ENCODE measurements around the gene TMIGD1. TPM values are rescaled to one million over a fixed set of nuclear protein-coding genes. Genes with fewer than 3 reads are reported as not detected.

The TMIGD1 gene
- total and polyA plus RNA-seq, 2 donors (not counting 1 experiment from before 2014, with no cell fraction given) = not detected

- Histone ChIP-seq H3K4me2 (ENCODE audit: extremely low read depth, insufficient read depth, low read length) (peak within 1 kb of the TSS; percentile 93), H3K27me3 (ENCODE audit: control insufficient read depth, insufficient read depth, low read length) (no peaks in the 10 kb centered on the region), H3K4me1 (ENCODE audit: control insufficient read depth, extremely low read depth, insufficient read depth, low read length) (peaks cover 14% of the 10 kb centered on the region), H3K79me2 (ENCODE audit: control insufficient read depth, insufficient read depth, low read length) (peaks cover 27% of the 10 kb centered on the region), H3K9me3 (ENCODE audit: control insufficient read depth, insufficient read depth, low read depth, low read length) (no peaks in the 10 kb centered on the region), H3K27ac (ENCODE audit: insufficient read depth, low read length) (peak within 1 kb of the TSS; percentile 65), H2AFZ (ENCODE audit: low read length) (peak within 1 kb of the TSS; percentile 76), H4K20me1 (ENCODE audit: control insufficient read depth, extremely low read depth, insufficient read depth, low read length) (no peaks in the 10 kb centered on the region), H3K9ac (ENCODE audit: insufficient read depth, low read length) (peak within 1 kb of the TSS; percentile 79), H3K4me3 (replicated peaks in 1 of 4; ENCODE audit: control extremely low read depth in 1 of 4, insufficient read depth in 1 of 4, low read depth in 3 of 4, low read length in 4 of 4) (peak within 1 kb of the TSS; percentile 65 to 84 (median 76)), H3K36me3 (ENCODE audit: control insufficient read depth, insufficient read depth, low read length) (no peaks in the 10 kb centered on the region)
- no peak for TF ChIP-seq CTCF (conservative IDR thresholded peaks at IDR 0.05 in 1 of 2, IDR thresholded peaks at IDR 0.05 in 1 of 2; ENCODE audit: low read depth in 1 of 2, low read length in 2 of 2)
- TF ChIP-seq EZH2 (IDR thresholded peaks at IDR 0.05; ENCODE audit: low read length, missing control alignments) = no peak
- peak; percentile 89 to 93 for DNase-seq (ENCODE audit: low read depth in 2 of 2)
These were observed 45.0 kb upstream of the TMIGD1 start, which contains the start of gene CPD for GRCh38 chr17:30378825-30379302. TSS of gene CPD (plus strand) at chr17:30378927. CDS start at chr17:30378981, 54 bp downstream.

GRCh38 chr17:30378241-30378824, 44.5 kb upstream of the TMIGD1 start:
- peak overlapping the region; percentile 81 for H3K4me2 ChIP-seq (ENCODE audit: extremely low read depth, insufficient read depth, low read length)
- peaks cover 27% of the 10 kb centered on the region for H3K79me2 ChIP-seq (ENCODE audit: control insufficient read depth, insufficient read depth, low read length)
- H3K27ac ChIP-seq (ENCODE audit: insufficient read depth, low read length) = peak overlapping the region; percentile 65
- TF ChIP-seq EZH2 (IDR thresholded peaks at IDR 0.05; ENCODE audit: low read length, missing control alignments) = no peak
- no peak for TF ChIP-seq CTCF (conservative IDR thresholded peaks at IDR 0.05 in 1 of 2, IDR thresholded peaks at IDR 0.05 in 1 of 2; ENCODE audit: low read depth in 1 of 2, low read length in 2 of 2)
- peak in 1 of 2 donors; percentile 23 for DNase-seq (ENCODE audit: low read depth in 2 of 2)
- H3K4me1 ChIP-seq (ENCODE audit: control insufficient read depth, extremely low read depth, insufficient read depth, low read length) = peaks cover 14% of the 10 kb centered on the region
- H3K27me3 ChIP-seq (ENCODE audit: control insufficient read depth, insufficient read depth, low read length) = no peaks in the 10 kb centered on the region
- H3K4me3 ChIP-seq (replicated peaks in 1 of 4; ENCODE audit: control extremely low read depth in 1 of 4, insufficient read depth in 1 of 4, low read depth in 3 of 4, low read length in 4 of 4) = peak overlapping the region; percentile 18 to 74 (median 51)
- H4K20me1 ChIP-seq (ENCODE audit: control insufficient read depth, extremely low read depth, insufficient read depth, low read length) = no peaks in the 10 kb centered on the region
- no peaks in the 10 kb centered on the region for H3K9me3 ChIP-seq (ENCODE audit: control insufficient read depth, insufficient read depth, low read depth, low read length)
- H2AFZ ChIP-seq (ENCODE audit: low read length) = peak overlapping the region; percentile 76
- peak overlapping the region; percentile 48 for H3K9ac ChIP-seq (ENCODE audit: insufficient read depth, low read length)
- H3K36me3 ChIP-seq (ENCODE audit: control insufficient read depth, insufficient read depth, low read length) = no peaks in the 10 kb centered on the region

- Histone ChIP-seq H3K4me2 (ENCODE audit: extremely low read depth, insufficient read depth, low read length) (peak overlapping the region; percentile 81), H3K4me3 (replicated peaks in 1 of 4; ENCODE audit: control extremely low read depth in 1 of 4, insufficient read depth in 1 of 4, low read depth in 3 of 4, low read length in 4 of 4) (peak overlapping the region in 2 of 4 experiments; percentile 70 to 74), H3K9me3 (ENCODE audit: control insufficient read depth, insufficient read depth, low read depth, low read length) (no peaks in the 10 kb centered on the region), H3K36me3 (ENCODE audit: control insufficient read depth, insufficient read depth, low read length) (no peaks in the 10 kb centered on the region), H2AFZ (ENCODE audit: low read length) (no peak overlapping the region), H3K79me2 (ENCODE audit: control insufficient read depth, insufficient read depth, low read length) (peaks cover 21% of the 10 kb centered on the region), H4K20me1 (ENCODE audit: control insufficient read depth, extremely low read depth, insufficient read depth, low read length) (no peaks in the 10 kb centered on the region), H3K4me1 (ENCODE audit: control insufficient read depth, extremely low read depth, insufficient read depth, low read length) (peaks cover 14% of the 10 kb centered on the region), H3K9ac (ENCODE audit: insufficient read depth, low read length) (no peak overlapping the region), H3K27me3 (ENCODE audit: control insufficient read depth, insufficient read depth, low read length) (no peaks in the 10 kb centered on the region), H3K27ac (ENCODE audit: insufficient read depth, low read length) (no peak overlapping the region)
- no peak for DNase-seq (ENCODE audit: low read depth in 2 of 2)
- no peak for TF ChIP-seq EZH2 (IDR thresholded peaks at IDR 0.05; ENCODE audit: low read length, missing control alignments)
- TF ChIP-seq CTCF (conservative IDR thresholded peaks at IDR 0.05 in 1 of 2, IDR thresholded peaks at IDR 0.05 in 1 of 2; ENCODE audit: low read depth in 1 of 2, low read length in 2 of 2) = no peak
These were observed 43.9 kb upstream of the TMIGD1 start for GRCh38 chr17:30377574-30378240.
